Measurements from ENCODE around the gene CD70. TPM values are rescaled to one million over a fixed set of nuclear protein-coding genes. Genes with fewer than 3 reads are reported as not detected.
A peak's percentile ranks its signal among the peaks of the same experiment; 100 is the strongest.

CD70 gene
- total and polyA plus RNA-seq, 2 of the 8 experiments (the other 6 are each of a cell fraction or from before 2014, with no cell fraction given), result 1.3 to 12.0 TPM

DNA sequence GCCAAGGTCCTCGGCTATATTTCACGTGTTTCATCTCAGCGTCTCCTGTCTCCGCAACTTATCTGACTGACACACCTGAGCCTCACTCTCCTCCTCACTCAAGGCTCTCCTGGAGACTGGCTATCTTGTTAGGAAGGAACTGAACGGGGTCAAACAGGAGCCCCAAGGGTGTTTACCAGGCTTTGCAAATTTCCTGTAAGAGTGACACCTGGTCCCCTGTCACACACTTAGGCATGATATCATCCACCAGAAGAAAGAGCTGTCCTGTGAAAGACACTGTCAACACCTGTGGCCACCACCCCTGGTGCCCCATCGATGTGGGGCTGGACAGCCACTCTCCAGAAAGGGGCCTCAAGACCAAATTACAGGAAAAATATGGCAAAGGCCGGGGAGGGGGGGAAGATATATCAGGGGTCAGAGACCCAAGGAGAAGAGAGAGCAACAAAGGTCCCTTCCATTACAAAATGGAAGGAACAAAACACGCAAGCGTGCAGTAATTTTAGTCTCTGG, 2.9 kb downstream of the CD70 start:
- Histone ChIP-seq H2AK5ac (ENCODE audit: low read depth, low read length) (no peak overlapping the region), H3K79me2 (ENCODE audit: control insufficient read depth in 1 of 2, insufficient read depth in 2 of 2, low read length in 2 of 2) (no peaks in the 10 kb centered on the region), H3K23ac (ENCODE audit: insufficient read length) (no peak overlapping the region), H3K79me1 (ENCODE audit: low read depth, low read length) (no peaks in the 10 kb centered on the region), H3K27ac (ENCODE audit: low read depth, low read length) (no peak overlapping the region), H2BK120ac (replicated peaks; ENCODE audit: low read depth, low read length) (no peak overlapping the region), H3K4me2 (ENCODE audit: insufficient read depth in 1 of 2, low read depth in 2 of 2, low read length in 2 of 2) (peak overlapping the region; percentile 74 to 96), H3K4me1 (replicated peaks in 1 of 4; ENCODE audit: control insufficient read depth in 3 of 4, insufficient read depth in 4 of 4, low read length in 3 of 4) (peaks cover 0 to 16% (median 8%) of the 10 kb centered on the region in 4 experiments), H4K91ac (replicated peaks; ENCODE audit: insufficient read length, low read length) (no peak overlapping the region), H3K36me3 (ENCODE audit: control insufficient read depth in 2 of 4, insufficient read depth in 4 of 4, low read length in 3 of 4) (no peaks in the 10 kb centered on the region), H3K14ac (ENCODE audit: insufficient read length) (no peak overlapping the region), H3K9ac (replicated peaks in 1 of 4; ENCODE audit: extremely low read depth in 1 of 4, low read depth in 3 of 4, low read length in 3 of 4) (no peak overlapping the region), H2BK20ac (ENCODE audit: low read length) (no peak overlapping the region), H3K18ac (ENCODE audit: extremely low read depth, low read length) (no peak overlapping the region; the same call in 1 of the 2 replicates), H4K20me1 (replicated peaks in 1 of 2; ENCODE audit: control insufficient read depth in 1 of 2, insufficient read depth in 2 of 2, low read length in 2 of 2) (peaks cover 2 to 3% of the 10 kb centered on the region in 2 experiments), H3K4ac (replicated peaks; ENCODE audit: insufficient read length, low read depth, low read length) (no peak overlapping the region), H3K23me2 (ENCODE audit: low read depth, low read length) (peaks cover 17% of the 10 kb centered on the region), H4K5ac (ENCODE audit: insufficient read length, low read depth, low read length) (no peak overlapping the region), H2BK12ac (ENCODE audit: low read depth, low read length) (no peak overlapping the region), H4K8ac (ENCODE audit: extremely low read depth, insufficient read depth, low read length) (no peak overlapping the region), H2BK5ac (ENCODE audit: low read depth, low read length) (no peak overlapping the region), H3K56ac (replicated peaks; ENCODE audit: insufficient read length, low read depth, low read length) (no peak overlapping the region), H3K27me3 (replicated peaks in 1 of 4; ENCODE audit: control insufficient read depth in 3 of 4, extremely low read depth in 1 of 4, insufficient read depth in 3 of 4, low read length in 3 of 4) (peaks cover 29 to 64% (median 58%) of the 10 kb centered on the region in 4 experiments), H2BK15ac (ENCODE audit: low read length) (no peak overlapping the region), H3K4me3 (ENCODE audit: extremely low read depth in 1 of 4, insufficient read depth in 2 of 4, low read depth in 3 of 4, low read length in 4 of 4) (peak overlapping the region; percentile 54 to 66 (median 58); a peak in 5 of 8 replicates), H3K9me3 (ENCODE audit: insufficient read depth in 2 of 2, low read depth in 1 of 2, low read length in 1 of 2) (no peaks in the 10 kb centered on the region; a peak in 1 of 4 replicates), H2AFZ (ENCODE audit: low read length) (no peak overlapping the region)
- DNase-seq (ENCODE audit: low read depth in 1 of 2, low spot score in 2 of 2) (peak in 1 of 2 experiments; percentile 45), FAIRE-seq (no peak)
- ChIA-PET CTCF (ENCODE audit: partially characterized antibody) (interaction anchor here (0.8 to 1.7 kb wide), 6 partner anchors 15 to 53 kb away, joined by 3 to 8 read pairs (median 3); no protein-coding TSS in a partner anchor), POLR2A (ENCODE audit: partially characterized antibody) (interaction anchor here (0.8 to 4.3 kb wide), 4 partner anchors 36 to 150 kb away, joined by 3 to 72 read pairs (median 5); partner anchors contain the start of genes GPR108 and TNFSF9)
- TF ChIP-seq CBX5 (IDR thresholded peaks at IDR 0.05; ENCODE audit: low read depth, low read length) (no peak), SP1 (IDR thresholded peaks at IDR 0.05; ENCODE audit: low read depth, low read length) (0 out of 2 replicates have a peak, but pooled peaks have one; percentile 3), EGR1 (IDR thresholded peaks at IDR 0.05; ENCODE audit: borderline replicate concordance, low read depth, low read length) (no peak), SP4 (IDR thresholded peaks at IDR 0.05; ENCODE audit: low read length) (no peak), TCF12 (IDR thresholded peaks at IDR 0.05; ENCODE audit: low read depth, low read length) (no peak), EZH2 (IDR thresholded peaks at IDR 0.05; ENCODE audit: low read depth, low read length, severe bottlenecking) (peak; percentile 13), KDM5A (IDR thresholded peaks at IDR 0.05; ENCODE audit: low read length) (no peak)
- TF ChIP-seq, protein P1, sequence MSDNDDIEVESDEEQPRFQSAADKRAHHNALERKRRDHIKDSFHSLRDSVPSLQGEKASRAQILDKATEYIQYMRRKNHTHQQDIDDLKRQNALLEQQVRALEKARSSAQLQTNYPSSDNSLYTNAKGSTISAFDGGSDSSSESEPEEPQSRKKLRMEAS (IDR thresholded peaks at IDR 0.05), result no peak
- 7% methylated on average over 9 of the region's 9 CpGs; no CpG with 5 or more reads in 1 of the 2 experiments for WGBS, 2 experiments (ENCODE audit: extremely low coverage in 1 of 2, insufficient coverage in 1 of 2, insufficient read length in 1 of 2, insufficient replicate concordance in 2 of 2, low coverage in 1 of 2, low lambda C conversion rate in 2 of 2, missing lambda C conversion rate in 1 of 2)
